ENCODE results near the gene GRAMD4. TPM values are rescaled to one million over a fixed set of nuclear protein-coding genes. Genes with fewer than 3 reads are reported as not detected.
"Not testable (repeated sequence)": the region's sequence is repeated elsewhere in the genome, so short reads cannot be mapped to it uniquely, and the experiment has no call there.

GRAMD4 gene
- total RNA-seq, 1 experiment from 2014 or later, result 29.0 TPM

- no peak overlapping the region for H3K27ac ChIP-seq (ENCODE audit: low read length)
- H3K4me1 ChIP-seq (ENCODE audit: low read length), result peaks cover 4% of the 10 kb centered on the region
- H4K20me1 ChIP-seq (ENCODE audit: insufficient read depth, low read depth, low read length), result peaks cover 19% of the 10 kb centered on the region; the same call in 1 of the 2 replicates
- H2AFZ ChIP-seq (ENCODE audit: low read length), result no peak overlapping the region
- no peaks in the 10 kb centered on the region for H3K9me2 ChIP-seq (replicated peaks; ENCODE audit: insufficient read depth, low read length)
- no peak overlapping the region for H3K4me3 ChIP-seq (ENCODE audit: low read length)
- H3K79me2 ChIP-seq (ENCODE audit: low read length), result peaks cover 19% of the 10 kb centered on the region
- no peak overlapping the region for H3K4me2 ChIP-seq (ENCODE audit: low read depth, low read length, poor library complexity, severe bottlenecking)
- no peak for DNase-seq
- H3K9me3 ChIP-seq (ENCODE audit: low read length), result no peaks in the 10 kb centered on the region
- H3K9ac ChIP-seq (ENCODE audit: low read length), result no peak overlapping the region
- no peaks in the 10 kb centered on the region for H3K36me3 ChIP-seq (ENCODE audit: insufficient read depth, low read length)
- no peaks in the 10 kb centered on the region for H3K27me3 ChIP-seq (ENCODE audit: low read length)
Observed at GRCh38 chr22:46629291-46629690, 9.1 kb downstream of the GRAMD4 start.

- Histone ChIP-seq H3K4me3 (ENCODE audit: low read length) (no peak overlapping the region), H3K9me2 (replicated peaks; ENCODE audit: insufficient read depth, low read length) (no peaks in the 10 kb centered on the region), H3K27ac (ENCODE audit: low read length) (no peak overlapping the region), H2AFZ (ENCODE audit: low read length) (no peak overlapping the region), H3K9me3 (ENCODE audit: low read length) (no peaks in the 10 kb centered on the region), H3K79me2 (ENCODE audit: low read length) (peaks cover 2% of the 10 kb centered on the region), H3K27me3 (ENCODE audit: low read length) (no peaks in the 10 kb centered on the region), H3K4me2 (ENCODE audit: low read depth, low read length, poor library complexity, severe bottlenecking) (no peak overlapping the region), H3K4me1 (ENCODE audit: low read length) (no peaks in the 10 kb centered on the region), H3K36me3 (ENCODE audit: insufficient read depth, low read length) (no peaks in the 10 kb centered on the region), H4K20me1 (ENCODE audit: insufficient read depth, low read depth, low read length) (peaks cover 6% of the 10 kb centered on the region; the same call in 1 of the 2 replicates), H3K9ac (ENCODE audit: low read length) (no peak overlapping the region)
- no peak for DNase-seq
Observed at GRCh38 chr22:46631113-46631512, 10.9 kb downstream of the GRAMD4 start.

GRCh38 chr22:46632646-46633249 lies 12.6 kb downstream of the GRAMD4 start:
- no peak overlapping the region for H3K9ac ChIP-seq (ENCODE audit: low read length)

GRCh38 chr22:46633334-46633890 lies 13.2 kb downstream of the GRAMD4 start:
- 0 out of 2 replicates have a peak, but pooled peaks cover 5% of the 10 kb centered on the region for H4K20me1 ChIP-seq (ENCODE audit: insufficient read depth, low read depth, low read length)
- no peak overlapping the region for H3K27ac ChIP-seq (ENCODE audit: low read length)
- H3K4me2 ChIP-seq (ENCODE audit: low read depth, low read length, poor library complexity, severe bottlenecking), result no peak overlapping the region
- no peak overlapping the region for H3K9ac ChIP-seq (ENCODE audit: low read length)
- no peak overlapping the region for H3K4me3 ChIP-seq (ENCODE audit: low read length)
- no peaks in the 10 kb centered on the region for H3K4me1 ChIP-seq (ENCODE audit: low read length)
- no peaks in the 10 kb centered on the region for H3K9me3 ChIP-seq (ENCODE audit: low read length)
- no peak overlapping the region for H2AFZ ChIP-seq (ENCODE audit: low read length)
- no peaks in the 10 kb centered on the region for H3K27me3 ChIP-seq (ENCODE audit: low read length)
- DNase-seq, result no peak
- no peaks in the 10 kb centered on the region for H3K9me2 ChIP-seq (replicated peaks; ENCODE audit: insufficient read depth, low read length)
- H3K79me2 ChIP-seq (ENCODE audit: low read length), result no peaks in the 10 kb centered on the region
- H3K36me3 ChIP-seq (ENCODE audit: insufficient read depth, low read length), result no peaks in the 10 kb centered on the region

More at GRCh38 chr22:46632646-46633249, 12.6 kb downstream of the GRAMD4 start:
- no peak for DNase-seq
- Histone ChIP-seq H3K4me2 (ENCODE audit: low read depth, low read length, poor library complexity, severe bottlenecking) (no peak overlapping the region), H4K20me1 (ENCODE audit: insufficient read depth, low read depth, low read length) (0 out of 2 replicates have a peak, but pooled peaks cover 5% of the 10 kb centered on the region), H3K4me1 (ENCODE audit: low read length) (no peaks in the 10 kb centered on the region), H3K79me2 (ENCODE audit: low read length) (no peaks in the 10 kb centered on the region), H3K36me3 (ENCODE audit: insufficient read depth, low read length) (no peaks in the 10 kb centered on the region), H3K4me3 (ENCODE audit: low read length) (no peak overlapping the region), H3K9me2 (replicated peaks; ENCODE audit: insufficient read depth, low read length) (no peaks in the 10 kb centered on the region), H3K27ac (ENCODE audit: low read length) (no peak overlapping the region), H3K27me3 (ENCODE audit: low read length) (no peaks in the 10 kb centered on the region), H2AFZ (ENCODE audit: low read length) (no peak overlapping the region), H3K9me3 (ENCODE audit: low read length) (no peaks in the 10 kb centered on the region)

- H3K4me3 ChIP-seq (ENCODE audit: low read length), result no peak overlapping the region
- no peak overlapping the region for H3K4me2 ChIP-seq (ENCODE audit: low read depth, low read length, poor library complexity, severe bottlenecking)
- no peak overlapping the region for H3K27ac ChIP-seq (ENCODE audit: low read length)
- H3K79me2 ChIP-seq (ENCODE audit: low read length), result 0 out of 2 replicates have a peak, but pooled peaks cover 3% of the 10 kb centered on the region
- H3K27me3 ChIP-seq (ENCODE audit: low read length), result no peaks in the 10 kb centered on the region
- no peaks in the 10 kb centered on the region for H3K4me1 ChIP-seq (ENCODE audit: low read length)
- H2AFZ ChIP-seq (ENCODE audit: low read length), result no peak overlapping the region
- no peak for DNase-seq
- no peak overlapping the region for H3K9ac ChIP-seq (ENCODE audit: low read length)
- H3K9me2 ChIP-seq (replicated peaks; ENCODE audit: insufficient read depth, low read length), result no peaks in the 10 kb centered on the region
- no peaks in the 10 kb centered on the region for H3K9me3 ChIP-seq (ENCODE audit: low read length)
- H3K36me3 ChIP-seq (ENCODE audit: insufficient read depth, low read length), result no peaks in the 10 kb centered on the region
- H4K20me1 ChIP-seq (ENCODE audit: insufficient read depth, low read depth, low read length), result 0 out of 2 replicates have a peak, but pooled peaks cover 5% of the 10 kb centered on the region
Observed at GRCh38 chr22:46634011-46634699, 14.0 kb downstream of the GRAMD4 start.

GRCh38 chr22:46634973-46635685 lies 14.9 kb downstream of the GRAMD4 start:
- not testable (repeated sequence) for H3K4me1 ChIP-seq (ENCODE audit: low read length); H3K36me3 ChIP-seq (ENCODE audit: insufficient read depth, low read length); DNase-seq; H3K9me2 ChIP-seq (replicated peaks; ENCODE audit: insufficient read depth, low read length); H3K27me3 ChIP-seq (ENCODE audit: low read length); H3K27ac ChIP-seq (ENCODE audit: low read length); H3K9ac ChIP-seq (ENCODE audit: low read length); H3K4me2 ChIP-seq (ENCODE audit: low read depth, low read length, poor library complexity, severe bottlenecking); H3K9me3 ChIP-seq (ENCODE audit: low read length); H3K4me3 ChIP-seq (ENCODE audit: low read length); H4K20me1 ChIP-seq (ENCODE audit: insufficient read depth, low read depth, low read length); H2AFZ ChIP-seq (ENCODE audit: low read length); H3K79me2 ChIP-seq (ENCODE audit: low read length)

- no peak for DNase-seq
- no peak overlapping the region for H3K4me2 ChIP-seq (ENCODE audit: low read depth, low read length, poor library complexity, severe bottlenecking)
- H4K20me1 ChIP-seq (ENCODE audit: insufficient read depth, low read depth, low read length), result 0 out of 2 replicates have a peak, but pooled peaks cover 5% of the 10 kb centered on the region
Observed at GRCh38 chr22:46635756-46636155, 15.6 kb downstream of the GRAMD4 start.

More at GRCh38 chr22:46635756-46636155, 15.6 kb downstream of the GRAMD4 start:
- H3K4me3 ChIP-seq (ENCODE audit: low read length), result no peak overlapping the region
- H2AFZ ChIP-seq (ENCODE audit: low read length), result no peak overlapping the region
- H3K9me2 ChIP-seq (replicated peaks; ENCODE audit: insufficient read depth, low read length), result no peaks in the 10 kb centered on the region
- H3K9ac ChIP-seq (ENCODE audit: low read length), result no peak overlapping the region
- H3K27me3 ChIP-seq (ENCODE audit: low read length), result no peaks in the 10 kb centered on the region
- 0 out of 2 replicates have a peak, but pooled peaks cover 3% of the 10 kb centered on the region for H3K79me2 ChIP-seq (ENCODE audit: low read length)
- no peaks in the 10 kb centered on the region for H3K4me1 ChIP-seq (ENCODE audit: low read length)
- H3K36me3 ChIP-seq (ENCODE audit: insufficient read depth, low read length), result no peaks in the 10 kb centered on the region
- no peaks in the 10 kb centered on the region for H3K9me3 ChIP-seq (ENCODE audit: low read length)
- H3K27ac ChIP-seq (ENCODE audit: low read length), result no peak overlapping the region
